GM21367 (cell line): ENCODE measurements around the gene CST11.
A peak's percentile ranks its signal among the peaks of the same experiment; 100 is the strongest.

Source experiments
- ATAC-seq: cut with Tn5 transposase; IDR thresholded peaks from one replicate; pipeline ENCODE4 v1.9.1; 2021; ENCODE audit not compliant: unreplicated experiment

Gene CST11

GRCh38 chr20:23454816-23455215, 2.1 kb upstream of the CST11 start:
- no peak for ATAC-seq

- no peak for ATAC-seq
Measured at GRCh38 chr20:23453549-23454543, 1.2 kb upstream of the CST11 start.

GRCh38 chr20:23451956-23452487, 654 bp downstream of the CST11 start:
- ATAC-seq: no peak

GRCh38 chr20:23450877-23451276, 1.8 kb downstream of the CST11 start:
- no peak for ATAC-seq

GRCh38 chr20:23449421-23449820, 3.3 kb downstream of the CST11 start:
- ATAC-seq: no peak

- ATAC-seq: no peak
Measured at GRCh38 chr20:23448167-23448566, 4.5 kb downstream of the CST11 start.

GRCh38 chr20:23446505-23446904, 6.2 kb downstream of the CST11 start:
- ATAC-seq: peak; percentile 71

GRCh38 chr20:23445596-23446217, 7.0 kb downstream of the CST11 start:
- ATAC-seq: no peak

GRCh38 chr20:23444859-23445258, 7.8 kb downstream of the CST11 start:
- ATAC-seq: no peak

- no peak for ATAC-seq
Measured at GRCh38 chr20:23442436-23442835, 10.2 kb downstream of the CST11 start.

- no peak for ATAC-seq
Measured at GRCh38 chr20:23441850-23442313, 10.8 kb downstream of the CST11 start.

GRCh38 chr20:23440004-23440403, 12.7 kb downstream of the CST11 start:
- no peak for ATAC-seq

GRCh38 chr20:23438661-23439060, 14.0 kb downstream of the CST11 start:
- no peak for ATAC-seq

GRCh38 chr20:23437126-23437899, 15.4 kb downstream of the CST11 start:
- ATAC-seq: no peak

- no peak for ATAC-seq
Measured at GRCh38 chr20:23436681-23437080, 16.0 kb downstream of the CST11 start.

GRCh38 chr20:23435626-23436539, 16.8 kb downstream of the CST11 start:
- no peak for ATAC-seq

GRCh38 chr20:23434521-23435313, 18.0 kb downstream of the CST11 start:
- no peak for ATAC-seq

- ATAC-seq: no peak
Measured at GRCh38 chr20:23433628-23434027, 19.0 kb downstream of the CST11 start.

- ATAC-seq: no peak
Measured at GRCh38 chr20:23425129-23425528, 27.5 kb downstream of the CST11 start.
